VCaP (cell line): ENCODE measurements around the gene NGRN.

Experiments used
- H3K27ac ChIP-seq: fragments of 450-650 bp; 2 replicates; pipeline ENCODE4 v1.5.1; 2017
- CTCF ChIP-seq: fragments of 450-650 bp; conservative IDR thresholded peaks from 2 replicates; pipeline ENCODE4 v1.5.1; 2017; ENCODE audit warnings: mild to moderate bottlenecking, moderate library complexity

NGRN gene

GRCh38 chr15:90231028-90232017 is 34.1 kb upstream of the NGRN start:
- H3K27ac ChIP-seq, result peak overlapping the region; percentile 84

GRCh38 chr15:90232196-90232595 is 33.3 kb upstream of the NGRN start:
- no peak for TF ChIP-seq CTCF

More at GRCh38 chr15:90231028-90232017, 34.1 kb upstream of the NGRN start:
- no peak for TF ChIP-seq CTCF

GRCh38 chr15:90232941-90233386 is 32.5 kb upstream of the NGRN start:
- H3K27ac ChIP-seq, result peak overlapping the region; percentile 84

More at GRCh38 chr15:90232196-90232595, 33.3 kb upstream of the NGRN start:
- peak overlapping the region; percentile 84 for H3K27ac ChIP-seq

GRCh38 chr15:90233387-90234095 is 31.9 kb upstream of the NGRN start, which contains the start of gene CIB1:
TSS of gene CIB1 (minus strand) at chr15:90233941. CDS start at chr15:90233885, 56 bp downstream.
- TF ChIP-seq CTCF, result peak; percentile 57
- H3K27ac ChIP-seq, result peak within 1 kb of the TSS; percentile 84

More at GRCh38 chr15:90232941-90233386, 32.5 kb upstream of the NGRN start:
- peak; percentile 79 for TF ChIP-seq CTCF

GRCh38 chr15:90234096-90234988 is 31.1 kb upstream of the NGRN start, which contains the start of gene GDPGP1:
TSS of gene GDPGP1 (plus strand) at chr15:90234209. CDS start at chr15:90240909, 6,700 bp downstream.
- TF ChIP-seq CTCF, result no peak
- peak within 1 kb of the TSS; percentile 84 for H3K27ac ChIP-seq

- TF ChIP-seq CTCF, result no peak
- no peak overlapping the region for H3K27ac ChIP-seq
These were observed 26.1 kb upstream of the NGRN start for GRCh38 chr15:90239371-90239770.
